SU-DHL-6 (cell line): ENCODE data around the gene PTBP3.

ENCODE experiments used
- CTCF ChIP-seq: fragments of 200-600 bp; sonication (generic); IDR thresholded peaks from one replicate; pipeline ENCODE4 v1.5.1; 2017; ENCODE audit warnings: antibody characterized with exemption, mild to moderate bottlenecking, low read length, moderate library complexity; ENCODE audit not compliant: insufficient read depth, poor library complexity, severe bottlenecking
- EZH2phosphoT487 ChIP-seq: fragments of 200-600 bp; sonication (generic), shearing (Covaris generic); conservative IDR thresholded peaks from 2 replicates; pipeline ENCODE4 v1.6.1; 2018; ENCODE audit warnings: mild to moderate bottlenecking, antibody characterized with exemption, low read length, moderate library complexity, mixed read lengths

- TF ChIP-seq CTCF (no peak), EZH2phosphoT487 (no peak)
Measured at GRCh38 chr9:112348257-112349007, 15.0 kb upstream of the PTBP3 start.
